K562 (cell line): ENCODE measurements around the gene ARHGAP42.

Experiments used
- ARID3A ChIP-seq: IDR thresholded peaks from 2 replicates; pipeline ENCODE4 v1.6.1; 2012; ENCODE audit warnings: low read depth, low read length, improper control_type of control experiment, borderline replicate concordance
- CTCF ChIP-seq, 3 experiments: IDR thresholded peaks in 2 of 3; conservative IDR thresholded peaks in 1 of 3; 2 replicates each; pipeline ENCODE4 v1.5.1; 2011 to 2012; ENCODE audit warnings: low read length in 3 of 3, mild to moderate bottlenecking in 3 of 3, control low read depth in 2 of 3, improper control_type of control experiment in 1 of 3, inconsistent platforms in 1 of 3, low read depth in 1 of 3, mixed read lengths in 1 of 3, moderate library complexity in 1 of 3; ENCODE audit not compliant: insufficient read depth in 2 of 3
- MNT ChIP-seq, 2 experiments: fragments of 450-650 bp; conservative IDR thresholded peaks; 2 replicates each; pipeline ENCODE4 v1.6.1; 2017; ENCODE audit warnings: mild to moderate bottlenecking in 2 of 2, moderate library complexity in 2 of 2
- PRPF4 ChIP-seq: fragments of 200-400 bp; formaldehyde crosslinking; IDR thresholded peaks from one replicate; pipeline ENCODE4 v1.6.1; 2017; ENCODE audit warnings: low read length, low read depth, mild to moderate bottlenecking; ENCODE audit not compliant: insufficient read depth, poor library complexity, severe bottlenecking
- SREBF2 ChIP-seq: sonication (generic); formaldehyde crosslinking; IDR thresholded peaks from 2 replicates; pipeline ENCODE4 v1.4.0; 2020; ENCODE audit warnings: mild to moderate bottlenecking, missing genetic modification reagents
- TSHZ1 ChIP-seq: fragments of 250-450 bp; sonication (Bioruptor Pico); IDR thresholded peaks from 2 replicates; pipeline ENCODE4 v1.4.0; 2020; ENCODE audit warnings: mild to moderate bottlenecking, moderate library complexity
- YY1 ChIP-seq, 3 experiments: IDR thresholded peaks; 2 replicates each; pipeline ENCODE4 v1.6.1; 2011; ENCODE audit warnings: low read length in 2 of 3, mild to moderate bottlenecking in 2 of 3, moderate library complexity in 2 of 3, borderline replicate concordance in 1 of 3, control low read depth in 1 of 3, low read depth in 1 of 3; ENCODE audit not compliant: insufficient read depth in 3 of 3, insufficient replicate concordance in 2 of 3, control insufficient read depth in 1 of 3, insufficient read length in 1 of 3; ENCODE audit errors: extremely low read depth in 1 of 3
- ZBTB12 ChIP-seq: fragments of 250-450 bp; sonication (Bioruptor Pico); IDR thresholded peaks from 2 replicates; pipeline ENCODE4 v1.4.0; 2020

- TF ChIP-seq ZBTB12 (CRISPR knock-in tag) = no peak
- no peak for TF ChIP-seq YY1 (IDR thresholded peaks at IDR 0.05; ENCODE audit: borderline replicate concordance in 1 of 3, control insufficient read depth in 1 of 3, extremely low read depth in 1 of 3, insufficient read depth in 3 of 3, insufficient read length in 1 of 3, insufficient replicate concordance in 2 of 3, low read depth in 1 of 3, low read length in 2 of 3)
- no peak for TF ChIP-seq SREBF2
- no peak for TF ChIP-seq MNT (conservative IDR thresholded peaks at IDR 0.05)
- no peak for TF ChIP-seq PRPF4
- no peak for TF ChIP-seq ARID3A
- TF ChIP-seq CTCF (IDR thresholded peaks at IDR 0.05 in 2 of 3, conservative IDR thresholded peaks at IDR 0.05 in 1 of 3; ENCODE audit: insufficient read depth in 2 of 3, low read depth in 1 of 3, low read length in 3 of 3) = no peak
- TF ChIP-seq TSHZ1 (CRISPR knock-in tag) = no peak
These were observed 221.7 kb downstream of the ARHGAP42 start for GRCh38 chr11:100908746-100909145.
